Stimulated activated CD8-positive, alpha-beta memory T cell treated with anti-CD3 and anti-CD28 coated beads, Interleukin-12 subunit alpha, Interleukin-12 subunit beta, amount 100 ng/mL, for 24 hours (primary cell): ENCODE data around the gene TCF7L2.

Experiments
- DNase-seq: peaks from one replicate; pipeline ENCODE4 v3.0.0-alpha.2; 2020; ENCODE audit errors: extremely low read depth

TCF7L2 gene

GRCh38 chr10:112999102-112999501, 49.1 kb downstream of the TCF7L2 start:
- no peak for DNase-seq

GRCh38 chr10:113000442-113000841, 50.4 kb downstream of the TCF7L2 start:
- no peak for DNase-seq

- no peak for DNase-seq
Observed at GRCh38 chr10:113000876-113001598, 51.0 kb downstream of the TCF7L2 start.

GRCh38 chr10:113001599-113002448, 51.8 kb downstream of the TCF7L2 start:
- no peak for DNase-seq

- no peak for DNase-seq
Observed at GRCh38 chr10:113002449-113002777, 52.4 kb downstream of the TCF7L2 start.

- DNase-seq = no peak
Observed at GRCh38 chr10:113003052-113003451, 53.0 kb downstream of the TCF7L2 start.

GRCh38 chr10:113004069-113004618, 54.1 kb downstream of the TCF7L2 start:
- no peak for DNase-seq

- no peak for DNase-seq
Observed at GRCh38 chr10:113005380-113005779, 55.3 kb downstream of the TCF7L2 start.

GRCh38 chr10:113006656-113007342, 56.8 kb downstream of the TCF7L2 start:
- DNase-seq = no peak

- no peak for DNase-seq
Observed at GRCh38 chr10:113007343-113007771, 57.3 kb downstream of the TCF7L2 start.

- DNase-seq = no peak
Observed at GRCh38 chr10:113007821-113008220, 57.8 kb downstream of the TCF7L2 start.

GRCh38 chr10:113011592-113012374, 61.7 kb downstream of the TCF7L2 start:
- DNase-seq = no peak

- no peak for DNase-seq
Observed at GRCh38 chr10:113015201-113015600, 65.2 kb downstream of the TCF7L2 start.

GRCh38 chr10:113017376-113017775, 67.3 kb downstream of the TCF7L2 start:
- DNase-seq = no peak

- no peak for DNase-seq
Observed at GRCh38 chr10:113018034-113018433, 68.0 kb downstream of the TCF7L2 start.

GRCh38 chr10:113019096-113019495, 69.0 kb downstream of the TCF7L2 start:
- DNase-seq = no peak

- DNase-seq = no peak
Observed at GRCh38 chr10:113019692-113020474, 69.8 kb downstream of the TCF7L2 start.

GRCh38 chr10:113020475-113020753, 70.4 kb downstream of the TCF7L2 start:
- no peak for DNase-seq

- no peak for DNase-seq
Observed at GRCh38 chr10:113020838-113021237, 70.8 kb downstream of the TCF7L2 start.

GRCh38 chr10:113021268-113022040, 71.4 kb downstream of the TCF7L2 start:
- no peak for DNase-seq
